Type B pancreatic cell (in vitro differentiated cells): ENCODE data around the gene TCFL5. TPM values are rescaled to one million over a fixed set of nuclear protein-coding genes. Genes with fewer than 3 reads are reported as not detected.

ENCODE experiments used
- DNase-seq: peaks from one replicate; pipeline ENCODE4 v3.0.0; 2021; ENCODE audit warnings: mixed read lengths; ENCODE audit not compliant: unreplicated experiment; ENCODE audit errors: extremely low spot score
- H3K27ac Mint-ChIP-seq: 2 replicates; pipeline ENCODE4 v1.8.0; 2021; ENCODE audit warnings: mild to moderate bottlenecking, mixed read lengths
- H3K27me3 Mint-ChIP-seq: 2 replicates; pipeline ENCODE4 v1.8.0; 2021; ENCODE audit warnings: mixed read lengths
- H3K36me3 Mint-ChIP-seq: 2 replicates; pipeline ENCODE4 v1.8.0; 2021; ENCODE audit warnings: mixed read lengths
- H3K4me1 Mint-ChIP-seq: one replicate; pipeline ENCODE4 v1.8.0; 2021; ENCODE audit warnings: mixed read lengths; ENCODE audit not compliant: unreplicated experiment
- H3K4me3 Mint-ChIP-seq: 2 replicates; pipeline ENCODE4 v1.8.0; 2021; ENCODE audit warnings: mild to moderate bottlenecking, mixed read lengths
- H3K9me3 Mint-ChIP-seq: 2 replicates; pipeline ENCODE4 v1.8.0; 2021; ENCODE audit warnings: mixed read lengths
- total RNA-seq: library from RNA; stranded (reverse); gene quantifications from 2 replicates; pipeline ENCODE4 v1.2.1, GENCODE V29; 2021; ENCODE audit warnings: low replicate concordance
- TF ChIP-seq, protein P1 (sequence below): fragments of 200-600 bp; sonication (generic); conservative IDR thresholded peaks from 2 replicates; pipeline ENCODE4 v1.5.0; 2021; ENCODE audit warnings: antibody characterized with exemption, mild to moderate bottlenecking

The TCFL5 gene
- total RNA-seq, 1 donor from 2014 or later = 11.8 TPM

DNA sequence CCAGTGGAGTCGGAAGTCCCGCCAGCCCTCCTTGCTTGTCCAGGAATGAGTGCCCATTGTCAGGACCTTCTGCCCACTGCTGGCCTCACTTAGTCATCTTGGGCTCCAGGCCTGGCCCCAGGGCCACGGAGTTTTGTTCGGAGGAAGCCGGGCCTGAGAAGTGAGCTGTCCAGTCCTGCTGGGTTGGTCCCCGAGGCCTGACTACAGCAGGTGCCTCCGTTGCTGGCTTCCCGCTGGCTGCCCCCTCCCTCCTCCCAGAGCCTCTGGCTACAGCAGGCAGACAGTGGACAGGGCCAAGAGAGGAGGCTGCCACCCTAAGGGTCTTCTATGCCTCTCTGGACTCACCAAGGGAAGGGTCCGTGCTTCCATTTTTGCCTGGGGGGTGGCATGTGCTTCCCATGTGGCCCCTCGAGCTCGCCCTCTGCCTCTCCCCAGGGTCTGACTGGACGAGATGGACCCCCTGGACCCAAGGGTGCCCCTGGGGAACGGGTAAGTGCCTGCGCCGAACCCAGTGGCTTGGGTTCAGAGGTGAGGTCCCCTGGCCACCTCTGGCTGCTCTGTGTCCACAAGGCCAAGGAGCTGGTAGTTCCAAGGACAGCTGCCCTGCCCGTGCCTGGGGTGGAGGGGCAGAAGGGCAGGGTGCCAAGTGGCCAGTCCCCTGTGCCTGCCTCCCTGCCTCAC lies 42.0 kb downstream of the TCFL5 start:
- Mint-ChIP-seq H3K4me3 (no peak overlapping the region), H3K27me3 (peaks cover 16% of the 10 kb centered on the region), H3K9me3 (no peaks in the 10 kb centered on the region), H3K27ac (no peak overlapping the region), H3K36me3 (no peaks in the 10 kb centered on the region), H3K4me1 (peaks cover 12% of the 10 kb centered on the region)
- no peak for DNase-seq
- TF ChIP-seq, protein P1, sequence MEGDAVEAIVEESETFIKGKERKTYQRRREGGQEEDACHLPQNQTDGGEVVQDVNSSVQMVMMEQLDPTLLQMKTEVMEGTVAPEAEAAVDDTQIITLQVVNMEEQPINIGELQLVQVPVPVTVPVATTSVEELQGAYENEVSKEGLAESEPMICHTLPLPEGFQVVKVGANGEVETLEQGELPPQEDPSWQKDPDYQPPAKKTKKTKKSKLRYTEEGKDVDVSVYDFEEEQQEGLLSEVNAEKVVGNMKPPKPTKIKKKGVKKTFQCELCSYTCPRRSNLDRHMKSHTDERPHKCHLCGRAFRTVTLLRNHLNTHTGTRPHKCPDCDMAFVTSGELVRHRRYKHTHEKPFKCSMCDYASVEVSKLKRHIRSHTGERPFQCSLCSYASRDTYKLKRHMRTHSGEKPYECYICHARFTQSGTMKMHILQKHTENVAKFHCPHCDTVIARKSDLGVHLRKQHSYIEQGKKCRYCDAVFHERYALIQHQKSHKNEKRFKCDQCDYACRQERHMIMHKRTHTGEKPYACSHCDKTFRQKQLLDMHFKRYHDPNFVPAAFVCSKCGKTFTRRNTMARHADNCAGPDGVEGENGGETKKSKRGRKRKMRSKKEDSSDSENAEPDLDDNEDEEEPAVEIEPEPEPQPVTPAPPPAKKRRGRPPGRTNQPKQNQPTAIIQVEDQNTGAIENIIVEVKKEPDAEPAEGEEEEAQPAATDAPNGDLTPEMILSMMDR = no peak

DNA sequence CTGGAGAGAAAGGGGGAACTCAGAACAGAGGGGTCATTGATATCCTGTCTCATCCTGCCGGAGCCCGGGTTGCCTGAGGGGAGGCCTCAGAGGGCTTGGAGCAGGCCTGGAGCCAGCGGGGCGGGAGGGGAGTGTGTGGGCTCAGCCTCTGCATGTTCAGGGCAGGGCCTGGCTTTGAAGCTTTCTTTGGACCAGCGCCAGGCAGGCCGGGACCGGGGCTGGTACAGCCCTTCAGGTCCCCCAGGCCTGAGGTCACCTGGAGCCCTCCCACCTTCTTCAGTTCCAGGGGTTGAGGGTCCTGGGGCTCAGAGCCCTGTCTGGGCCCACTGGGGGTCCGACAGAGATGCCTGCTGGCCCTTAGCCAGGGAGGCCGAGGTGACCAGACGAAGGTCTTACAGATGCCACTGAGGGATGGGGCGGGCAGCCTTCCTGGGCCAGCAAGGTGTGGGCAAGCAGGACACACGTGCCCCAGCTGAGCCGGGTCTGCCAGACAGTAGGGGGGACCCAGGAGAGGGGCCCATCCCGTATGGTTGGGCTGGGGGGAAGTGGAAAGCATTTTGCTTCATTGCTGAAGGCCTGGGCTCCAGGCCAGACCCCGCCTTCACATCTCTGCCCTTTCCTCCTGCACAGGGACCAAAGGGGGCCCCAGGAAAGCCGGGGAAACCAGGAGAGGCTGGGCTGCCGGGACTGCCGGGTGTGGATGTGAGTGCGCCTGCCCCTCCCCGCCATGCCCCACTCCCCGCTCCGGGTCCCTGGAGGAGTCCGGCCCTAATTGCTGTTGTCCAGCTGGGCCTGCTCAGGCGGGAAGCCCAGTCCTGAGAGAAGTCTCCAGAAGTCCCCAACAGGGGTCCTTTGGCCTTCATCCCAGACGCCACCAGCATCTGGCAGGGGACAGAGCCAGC lies 42.8 kb downstream of the TCFL5 start:
- H3K4me3 Mint-ChIP-seq = peak overlapping the region; percentile 45
- H3K36me3 Mint-ChIP-seq = no peaks in the 10 kb centered on the region
- no peaks in the 10 kb centered on the region for H3K9me3 Mint-ChIP-seq
- DNase-seq = no peak
- no peak overlapping the region for H3K27ac Mint-ChIP-seq
- TF ChIP-seq, protein P1 = no peak
- H3K4me1 Mint-ChIP-seq = peaks cover 12% of the 10 kb centered on the region
- peaks cover 16% of the 10 kb centered on the region for H3K27me3 Mint-ChIP-seq

DNA sequence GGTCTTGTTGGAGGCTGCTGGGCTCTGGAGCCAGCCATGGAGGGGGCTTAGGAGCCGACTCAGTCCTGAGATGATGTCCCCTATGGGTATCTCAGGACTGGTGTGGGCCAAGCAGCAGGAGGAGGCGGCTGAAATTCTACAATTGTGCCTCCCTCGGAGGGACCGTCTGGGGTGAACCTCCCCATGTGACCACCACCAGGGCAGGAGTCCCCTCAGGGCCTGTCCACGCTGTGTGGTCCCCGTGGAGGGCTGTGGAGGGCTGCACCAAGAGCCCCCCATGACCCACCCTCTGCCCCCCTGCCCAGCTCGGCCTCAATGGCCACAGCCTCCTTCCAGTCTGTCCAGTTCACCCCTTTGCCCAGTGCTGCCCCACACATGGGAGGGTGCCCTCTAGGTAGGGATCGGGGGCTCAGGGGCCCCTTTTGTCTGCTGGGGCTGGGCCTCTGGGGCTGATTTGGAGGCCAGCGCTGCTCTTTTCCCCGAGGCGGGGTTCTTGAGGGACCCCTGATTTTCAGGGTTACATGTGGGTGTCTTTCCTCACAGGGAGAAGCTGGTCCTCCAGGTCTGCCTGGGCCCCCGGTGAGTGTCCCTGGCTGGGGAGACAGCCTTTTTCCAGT lies 43.5 kb downstream of the TCFL5 start:
- DNase-seq = no peak
- TF ChIP-seq, protein P1 = no peak
- Mint-ChIP-seq H3K27me3 (peaks cover 16% of the 10 kb centered on the region), H3K36me3 (no peaks in the 10 kb centered on the region), H3K9me3 (no peaks in the 10 kb centered on the region), H3K27ac (no peak overlapping the region), H3K4me3 (peak overlapping the region; percentile 45), H3K4me1 (peaks cover 12% of the 10 kb centered on the region)

DNA sequence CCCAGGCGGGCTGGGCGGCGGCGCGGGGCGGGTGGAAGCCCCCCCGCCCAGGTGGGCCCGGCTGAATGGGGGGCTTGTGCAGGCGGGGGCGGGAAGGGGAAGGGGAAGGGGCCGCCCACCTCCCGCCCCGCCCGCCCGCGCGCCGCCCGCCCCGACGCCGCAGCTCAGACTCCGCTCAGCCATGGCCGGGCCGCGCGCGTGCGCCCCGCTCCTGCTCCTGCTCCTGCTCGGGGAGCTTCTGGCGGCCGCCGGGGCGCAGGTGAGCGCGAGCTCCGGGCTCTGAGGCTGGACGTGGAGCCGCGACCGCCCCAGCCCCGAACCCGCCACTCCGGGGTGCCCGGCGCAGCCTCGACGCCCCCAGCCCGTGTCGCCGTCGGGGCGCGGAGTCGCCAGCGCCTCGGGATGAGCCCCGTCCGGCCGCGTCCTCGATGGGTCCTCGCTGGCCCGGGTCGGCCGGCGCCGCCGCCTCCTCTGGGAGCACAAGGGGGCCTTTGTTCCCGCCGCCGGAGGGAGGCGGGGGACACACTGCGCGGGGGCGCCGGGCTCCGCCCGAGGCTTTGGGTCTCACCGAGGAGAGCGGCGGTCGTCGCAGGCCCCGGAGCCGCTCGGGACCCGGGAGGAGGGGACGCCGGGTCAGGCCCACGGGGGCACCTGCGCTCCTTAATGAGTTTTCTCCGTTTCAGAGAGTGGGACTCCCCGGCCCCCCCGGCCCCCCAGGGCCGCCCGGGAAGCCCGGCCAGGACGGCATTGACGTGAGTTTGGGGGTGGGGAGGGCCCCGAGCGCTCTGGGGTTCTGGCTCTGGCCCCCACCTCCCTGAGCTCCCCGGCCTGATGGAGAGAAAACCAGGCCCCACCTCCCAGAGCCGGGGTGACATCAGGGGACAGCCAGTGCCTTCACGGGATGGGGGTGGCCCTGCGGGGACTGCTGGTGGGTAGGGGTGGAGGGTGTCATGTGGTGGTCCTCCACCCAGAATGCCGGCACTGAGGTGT lies 44.4 kb downstream of the TCFL5 start, which contains the start of gene COL9A3:
Gene COL9A3 (plus strand): TSS at position 167 of the 990 bp plus-strand sequence. CDS start 15 bp downstream, at position 182.
- TF ChIP-seq, protein P1 = no peak
- Mint-ChIP-seq H3K27me3 (peaks cover 16% of the 10 kb centered on the region), H3K4me3 (peak within 1 kb of the TSS; percentile 82), H3K9me3 (no peaks in the 10 kb centered on the region), H3K4me1 (peaks cover 8% of the 10 kb centered on the region), H3K27ac (peak within 1 kb of the TSS; percentile 85), H3K36me3 (no peaks in the 10 kb centered on the region)
- no peak for DNase-seq
